HUES6 (cell line): Measurements from ENCODE around the gene OSBPL1A.
"Not testable (repeated sequence)": the region's sequence is repeated elsewhere in the genome, so short reads cannot be mapped to it uniquely, and the experiment has no call there.

Experiments used
- H3K27ac ChIP-seq: 2 replicates; pipeline ENCODE4 v1.7.0; 2013; ENCODE audit warnings: low read depth, mild to moderate bottlenecking, low read length, inconsistent platforms
- H3K27me3 ChIP-seq: 2 replicates; pipeline ENCODE4 v1.6.1; 2013; ENCODE audit warnings: low read length; ENCODE audit not compliant: control insufficient read depth, insufficient read depth
- H3K36me3 ChIP-seq: 2 replicates; pipeline ENCODE4 v1.6.1; 2013; ENCODE audit warnings: low read length; ENCODE audit not compliant: control insufficient read depth, insufficient read depth
- H3K4me1 ChIP-seq: 2 replicates; pipeline ENCODE4 v1.6.1; 2013; ENCODE audit warnings: low read length; ENCODE audit not compliant: control insufficient read depth, insufficient read depth
- H3K4me3 ChIP-seq: 2 replicates; pipeline ENCODE4 v1.5.1; 2013; ENCODE audit warnings: low read depth, low read length
- H3K9ac ChIP-seq: one replicate; pipeline ENCODE4 v1.6.1; 2013; ENCODE audit warnings: mild to moderate bottlenecking, low read length
- H3K9me3 ChIP-seq: 2 replicates; pipeline ENCODE4 v1.6.1; 2013; ENCODE audit warnings: low read depth, low read length; ENCODE audit not compliant: control insufficient read depth, insufficient read depth

Gene OSBPL1A

GRCh38 chr18:24372279-24372872 is 25.2 kb downstream of the OSBPL1A start:
- H3K27ac ChIP-seq, result no peak overlapping the region
- no peaks in the 10 kb centered on the region for H3K27me3 ChIP-seq

GRCh38 chr18:24370120-24370519 is 27.5 kb downstream of the OSBPL1A start:
- H3K4me1 ChIP-seq, result peaks cover 29% of the 10 kb centered on the region
- H3K27ac ChIP-seq, result no peak overlapping the region
- no peak overlapping the region for H3K4me3 ChIP-seq
- H3K9ac ChIP-seq, result no peak overlapping the region
- peaks cover 45% of the 10 kb centered on the region for H3K36me3 ChIP-seq
- no peaks in the 10 kb centered on the region for H3K27me3 ChIP-seq
- H3K9me3 ChIP-seq, result no peaks in the 10 kb centered on the region

More at GRCh38 chr18:24372279-24372872, 25.2 kb downstream of the OSBPL1A start:
- Histone ChIP-seq H3K9ac (no peak overlapping the region), H3K36me3 (peaks cover 44% of the 10 kb centered on the region), H3K9me3 (no peaks in the 10 kb centered on the region), H3K4me3 (no peak overlapping the region), H3K4me1 (peaks cover 29% of the 10 kb centered on the region)

- H3K27me3 ChIP-seq, result no peaks in the 10 kb centered on the region
- H3K9me3 ChIP-seq, result no peaks in the 10 kb centered on the region
- H3K27ac ChIP-seq, result no peak overlapping the region
- peaks cover 25% of the 10 kb centered on the region for H3K4me1 ChIP-seq
- no peak overlapping the region for H3K9ac ChIP-seq
- H3K36me3 ChIP-seq, result peaks cover 42% of the 10 kb centered on the region
- H3K4me3 ChIP-seq, result no peak overlapping the region
Observed at GRCh38 chr18:24369426-24369825, 28.2 kb downstream of the OSBPL1A start.

DNA sequence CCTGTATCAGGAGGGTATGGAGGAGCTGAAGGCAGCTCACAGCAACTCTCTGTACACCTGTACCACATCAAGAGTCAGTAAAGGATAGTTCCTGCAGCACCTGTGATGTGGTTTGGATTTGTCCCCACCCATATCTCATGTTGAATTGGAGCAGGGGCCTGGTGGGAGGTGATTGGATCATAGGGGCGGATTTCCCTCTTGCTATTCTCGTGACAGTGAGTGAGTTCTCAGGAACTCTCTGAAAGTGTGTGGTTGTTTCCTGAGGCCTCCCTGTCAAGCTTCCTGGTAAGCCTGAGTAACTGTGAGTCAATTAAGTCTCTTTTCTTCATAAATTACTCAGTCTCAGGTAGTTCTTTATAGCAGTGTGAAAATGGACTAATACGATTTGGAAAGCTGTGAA is 28.9 kb downstream of the OSBPL1A start:
- H3K9ac ChIP-seq, result no peak overlapping the region

GRCh38 chr18:24366328-24366727 is 31.3 kb downstream of the OSBPL1A start:
- Histone ChIP-seq H3K27ac (no peak overlapping the region), H3K4me3 (no peak overlapping the region), H3K9me3 (no peaks in the 10 kb centered on the region), H3K9ac (no peak overlapping the region), H3K36me3 (peaks cover 38% of the 10 kb centered on the region), H3K4me1 (peaks cover 20% of the 10 kb centered on the region), H3K27me3 (no peaks in the 10 kb centered on the region)

More for the DNA sequence above, 28.9 kb downstream of the OSBPL1A start:
- Histone ChIP-seq H3K4me3 (no peak overlapping the region), H3K9me3 (no peaks in the 10 kb centered on the region), H3K36me3 (peaks cover 42% of the 10 kb centered on the region), H3K27me3 (no peaks in the 10 kb centered on the region), H3K4me1 (peaks cover 26% of the 10 kb centered on the region), H3K27ac (no peak overlapping the region)

DNA sequence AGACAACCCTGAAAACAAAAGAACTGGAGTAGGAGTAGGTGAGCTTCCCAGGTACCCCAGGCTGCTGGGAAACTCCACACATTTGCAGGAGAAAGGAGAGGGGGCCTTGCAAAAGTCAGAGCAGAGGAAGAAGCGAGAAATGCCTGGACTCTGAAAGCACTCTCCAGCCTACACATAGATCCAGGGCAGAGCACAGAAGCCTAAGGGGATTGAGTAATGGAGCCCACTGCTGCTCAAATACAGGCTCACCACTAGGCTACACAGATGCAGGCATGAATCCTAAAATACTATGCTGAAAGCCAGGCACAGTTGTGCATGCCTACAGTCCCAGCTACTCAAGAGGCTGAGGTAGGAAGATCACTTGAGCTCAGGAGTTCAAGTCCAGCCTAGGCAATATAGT is 33.4 kb downstream of the OSBPL1A start:
- H3K9ac ChIP-seq, result no peak overlapping the region
- peaks cover 14% of the 10 kb centered on the region for H3K4me1 ChIP-seq
- no peak overlapping the region for H3K27ac ChIP-seq
- H3K27me3 ChIP-seq, result no peaks in the 10 kb centered on the region
- H3K9me3 ChIP-seq, result no peaks in the 10 kb centered on the region
- H3K4me3 ChIP-seq, result no peak overlapping the region
- peaks cover 33% of the 10 kb centered on the region for H3K36me3 ChIP-seq

GRCh38 chr18:24362757-24363156 is 34.9 kb downstream of the OSBPL1A start:
- Histone ChIP-seq H3K4me1 (peaks cover 14% of the 10 kb centered on the region), H3K36me3 (peaks cover 29% of the 10 kb centered on the region), H3K9ac (peak overlapping the region; percentile 9), H3K27me3 (no peaks in the 10 kb centered on the region), H3K4me3 (no peak overlapping the region), H3K9me3 (no peaks in the 10 kb centered on the region), H3K27ac (peak overlapping the region; percentile 40; the same call in 1 of the 2 replicates)

DNA sequence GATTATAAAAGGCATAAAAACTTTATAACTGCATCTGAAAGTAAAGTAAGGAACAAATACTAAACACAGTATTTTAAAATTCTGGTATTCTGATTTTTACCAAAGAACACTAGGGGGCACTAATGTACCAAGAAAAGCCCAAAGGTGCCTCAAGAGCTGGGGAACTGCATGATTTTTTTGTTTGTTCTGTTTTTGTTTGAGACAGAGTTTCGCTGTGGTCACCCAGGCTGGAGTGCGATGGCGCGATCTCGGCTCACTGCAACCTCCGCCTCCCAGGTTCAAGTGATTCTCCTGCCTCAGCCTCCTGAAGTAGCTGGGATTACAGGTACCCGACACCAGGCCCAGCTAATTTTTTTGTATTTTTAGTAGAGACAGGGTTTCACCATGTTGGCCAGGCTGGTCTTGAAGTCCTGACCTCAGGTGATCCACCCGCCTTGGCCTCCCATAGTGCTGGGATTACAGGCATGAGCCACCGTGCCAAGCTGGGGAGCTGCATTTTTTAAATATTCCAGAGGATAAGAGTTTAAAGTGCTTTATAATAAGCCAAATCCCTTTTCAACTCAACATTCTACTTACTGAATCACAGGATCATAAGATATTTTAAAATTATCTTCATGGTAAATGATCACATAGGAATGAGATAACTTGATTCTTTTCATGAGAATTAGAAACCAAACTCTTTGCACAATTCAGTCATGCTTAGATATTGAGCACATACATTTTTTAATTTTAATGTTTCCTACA is 37.7 kb downstream of the OSBPL1A start:
- H3K9me3 ChIP-seq, H3K27ac ChIP-seq, H3K9ac ChIP-seq, H3K27me3 ChIP-seq, H3K4me3 ChIP-seq: not testable (repeated sequence)
- peaks cover 18% of the 10 kb centered on the region for H3K4me1 ChIP-seq
- H3K36me3 ChIP-seq, result peaks cover 14% of the 10 kb centered on the region

DNA sequence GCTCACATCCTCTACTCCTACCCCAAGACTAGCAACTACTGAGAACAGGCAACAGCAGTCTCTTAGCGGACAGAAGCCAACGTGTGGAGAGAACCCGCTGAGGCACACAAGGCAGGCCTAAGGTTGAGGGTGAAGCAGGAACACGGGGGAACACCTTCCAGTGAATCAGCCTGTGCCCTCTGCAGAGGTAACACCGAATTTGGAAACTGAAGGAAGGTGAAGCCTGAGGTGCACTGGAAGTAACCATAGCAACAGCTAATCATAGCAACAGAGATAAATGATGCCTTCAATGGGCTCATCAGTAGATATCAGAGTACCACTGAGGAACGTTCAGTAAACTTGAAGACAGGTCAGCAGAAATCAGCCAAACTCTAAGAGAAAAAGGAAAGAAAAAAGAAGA is 43.3 kb downstream of the OSBPL1A start:
- no peaks in the 10 kb centered on the region for H3K27me3 ChIP-seq
- no peak overlapping the region for H3K4me3 ChIP-seq
- H3K9me3 ChIP-seq, result no peaks in the 10 kb centered on the region
- H3K36me3 ChIP-seq, result peaks cover 8% of the 10 kb centered on the region
- no peak overlapping the region for H3K9ac ChIP-seq
- peaks cover 11% of the 10 kb centered on the region; the same call in 1 of the 2 replicates for H3K4me1 ChIP-seq
- no peak overlapping the region for H3K27ac ChIP-seq

DNA sequence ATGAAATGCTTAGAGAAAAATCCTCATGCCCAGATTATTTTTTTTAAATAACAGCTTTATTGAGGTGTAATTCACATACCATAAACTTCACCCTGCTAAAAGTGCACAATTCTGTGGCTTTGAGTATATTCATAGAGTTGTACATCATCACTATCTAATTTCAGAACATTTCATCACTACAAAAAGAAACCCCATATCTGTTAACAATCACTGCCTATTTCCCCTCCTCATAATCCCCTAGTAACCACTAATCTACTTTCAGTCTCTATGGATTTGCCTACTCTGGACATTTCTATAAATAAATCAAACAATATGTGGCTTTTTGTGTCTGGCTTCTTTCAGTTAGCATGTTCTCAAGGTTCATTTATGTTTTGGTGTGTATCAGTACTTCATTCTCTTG is 51.4 kb downstream of the OSBPL1A start:
- H3K27me3 ChIP-seq, result no peaks in the 10 kb centered on the region
- peaks cover 4% of the 10 kb centered on the region; the same call in 1 of the 2 replicates for H3K4me1 ChIP-seq
- H3K9ac ChIP-seq, result no peak overlapping the region
- H3K36me3 ChIP-seq, result no peaks in the 10 kb centered on the region
- no peak overlapping the region for H3K4me3 ChIP-seq
- H3K9me3 ChIP-seq, result no peaks in the 10 kb centered on the region
- no peak overlapping the region for H3K27ac ChIP-seq

- Histone ChIP-seq H3K36me3 (no peaks in the 10 kb centered on the region), H3K4me1 (no peaks in the 10 kb centered on the region), H3K4me3 (no peak overlapping the region), H3K9ac (no peak overlapping the region), H3K27ac (no peak overlapping the region), H3K27me3 (no peaks in the 10 kb centered on the region), H3K9me3 (no peaks in the 10 kb centered on the region)
Observed at GRCh38 chr18:24344509-24344908, 53.1 kb downstream of the OSBPL1A start.
